H9 (cell line): ENCODE results near the gene DNHD1. TPM values are rescaled to one million over a fixed set of nuclear protein-coding genes. Genes with fewer than 3 reads are reported as not detected.

Experiments
- DNase-seq: peaks from one replicate; pipeline ENCODE4 v3.0.0-alpha.2; 2017
- H2AFZ ChIP-seq: one replicate; pipeline ENCODE4 v1.6.1; 2013; ENCODE audit warnings: mild to moderate bottlenecking, low read length, control low read depth, moderate library complexity
- H2AK5ac ChIP-seq: 2 replicates; pipeline ENCODE4 v1.6.1; 2013; ENCODE audit warnings: low read length, control low read depth, mixed read lengths; ENCODE audit not compliant: insufficient read length
- H2BK120ac ChIP-seq: one replicate; pipeline ENCODE4 v1.6.1; 2013; ENCODE audit warnings: low read depth, mild to moderate bottlenecking, low read length, control low read depth, inconsistent platforms; ENCODE audit not compliant: poor library complexity, severe bottlenecking
- H2BK12ac ChIP-seq: 2 replicates; pipeline ENCODE4 v1.6.1; 2013; ENCODE audit warnings: low read length, control low read depth, mixed read lengths, low read depth; ENCODE audit not compliant: insufficient read length
- H2BK15ac ChIP-seq: 2 replicates; pipeline ENCODE4 v1.6.1; 2013; ENCODE audit warnings: low read depth, low read length, control low read depth
- H2BK20ac ChIP-seq: one replicate; pipeline ENCODE4 v1.6.1; 2013; ENCODE audit warnings: low read depth, mild to moderate bottlenecking, low read length, control low read depth, inconsistent platforms; ENCODE audit not compliant: poor library complexity, severe bottlenecking
- H2BK5ac ChIP-seq: 2 replicates; pipeline ENCODE4 v1.6.1; 2013; ENCODE audit warnings: low read length, control low read depth, mixed read lengths; ENCODE audit not compliant: insufficient read length
- H3K14ac ChIP-seq: 2 replicates; pipeline ENCODE4 v1.6.1; 2013; ENCODE audit warnings: low read length, control low read depth; ENCODE audit not compliant: insufficient read depth
- H3K18ac ChIP-seq: 2 replicates; pipeline ENCODE4 v1.6.1; 2013; ENCODE audit warnings: low read depth, mild to moderate bottlenecking, mixed read lengths, low read length, control low read depth; ENCODE audit not compliant: insufficient read length
- H3K23ac ChIP-seq: 2 replicates; pipeline ENCODE4 v1.6.1; 2013; ENCODE audit warnings: low read length, control low read depth, mixed read lengths, low read depth; ENCODE audit not compliant: insufficient read length
- H3K23me2 ChIP-seq: 2 replicates; pipeline ENCODE4 v1.6.1; 2013; ENCODE audit warnings: low read depth, mild to moderate bottlenecking, mixed read lengths, low read length, control low read depth; ENCODE audit not compliant: insufficient read length, poor library complexity, severe bottlenecking
- H3K27ac ChIP-seq: 2 replicates; pipeline ENCODE4 v1.5.1; 2013; ENCODE audit warnings: low read length, control low read depth, mixed read lengths, low read depth; ENCODE audit not compliant: insufficient read length
- H3K27me3 ChIP-seq: 2 replicates; pipeline ENCODE4 v1.6.1; 2013; ENCODE audit warnings: low read length, control low read depth, inconsistent platforms; ENCODE audit not compliant: insufficient read depth
- H3K4ac ChIP-seq: 2 replicates; pipeline ENCODE4 v1.6.1; 2013; ENCODE audit warnings: low read depth, mild to moderate bottlenecking, control low read depth, inconsistent platforms, low read length, moderate library complexity
- H3K4me1 ChIP-seq: 2 replicates; pipeline ENCODE4 v1.6.1; 2013; ENCODE audit warnings: low read length, control low read depth, inconsistent platforms; ENCODE audit not compliant: insufficient read depth
- H3K4me2 ChIP-seq: 2 replicates; pipeline ENCODE4 v1.6.1; 2013; ENCODE audit warnings: low read length, control low read depth, mixed read lengths; ENCODE audit not compliant: insufficient read length, insufficient read depth
- H3K56ac ChIP-seq: 2 replicates; pipeline ENCODE4 v1.6.1; 2013; ENCODE audit warnings: low read depth, mild to moderate bottlenecking, mixed read lengths, low read length, control low read depth; ENCODE audit not compliant: insufficient read length
- H3K79me1 ChIP-seq: 2 replicates; pipeline ENCODE4 v1.6.1; 2013; ENCODE audit warnings: low read depth, mild to moderate bottlenecking, moderate library complexity, low read length, control low read depth, inconsistent platforms; ENCODE audit not compliant: insufficient read depth, poor library complexity, severe bottlenecking
- H3K79me2 ChIP-seq: 2 replicates; pipeline ENCODE4 v1.6.1; 2013; ENCODE audit warnings: low read length, control low read depth, inconsistent platforms; ENCODE audit not compliant: insufficient read depth
- H3K9ac ChIP-seq: 2 replicates; pipeline ENCODE4 v1.6.1; 2013; ENCODE audit warnings: low read length, control low read depth, mixed read lengths; ENCODE audit not compliant: insufficient read length; ENCODE audit errors: extremely low read depth
- H3K9me3 ChIP-seq: one replicate; pipeline ENCODE4 v1.6.1; 2013; ENCODE audit warnings: low read depth, low read length, inconsistent platforms; ENCODE audit not compliant: control insufficient read depth
- H3T11ph ChIP-seq: one replicate; pipeline ENCODE4 v1.6.1; 2013; ENCODE audit warnings: mild to moderate bottlenecking, low read length, control low read depth, inconsistent platforms
- H4K20me1 ChIP-seq: one replicate; pipeline ENCODE4 v1.6.1; 2013; ENCODE audit not compliant: control insufficient read depth, insufficient read length, insufficient read depth
- H4K5ac ChIP-seq: 2 replicates; pipeline ENCODE4 v1.6.1; 2013; ENCODE audit warnings: low read depth, mild to moderate bottlenecking, mixed read lengths, low read length, control low read depth; ENCODE audit not compliant: insufficient read length
- H4K8ac ChIP-seq: replicated peaks from 2 replicates; pipeline ENCODE4 v1.6.1; 2013; ENCODE audit warnings: low read length, control low read depth, mixed read lengths, low read depth; ENCODE audit not compliant: insufficient read length
- H4K91ac ChIP-seq: 2 replicates; pipeline ENCODE4 v1.6.1; 2013; ENCODE audit warnings: low read depth, mild to moderate bottlenecking, moderate library complexity, mixed read lengths, low read length, control low read depth; ENCODE audit not compliant: insufficient read length
- H3K27ac Mint-ChIP-seq, 3 experiments: 2 replicates in 2 of 3; 3 replicates in 1 of 3; pipeline ENCODE4 v1.8.0; 2020 to 2021; ENCODE audit warnings: mixed read lengths in 3 of 3, mild to moderate bottlenecking in 1 of 3, moderate library complexity in 1 of 3
- H3K27me3 Mint-ChIP-seq: 2 replicates; pipeline ENCODE4 v1.8.0; 2021; ENCODE audit warnings: low read depth, mild to moderate bottlenecking, moderate library complexity, mixed read lengths
- H3K36me3 Mint-ChIP-seq, 3 experiments: 2 replicates in 2 of 3; 3 replicates in 1 of 3; pipeline ENCODE4 v1.8.0; 2020 to 2021; ENCODE audit warnings: low read depth in 3 of 3, mixed read lengths in 3 of 3; ENCODE audit not compliant: insufficient read depth in 1 of 3
- H3K4me1 Mint-ChIP-seq, 2 experiments: 2 replicates each; pipeline ENCODE4 v1.8.0; 2020; ENCODE audit warnings: mixed read lengths in 2 of 2
- H3K4me3 Mint-ChIP-seq, 2 experiments: 2 replicates in 1 of 2; 3 replicates in 1 of 2; pipeline ENCODE4 v1.8.0; 2020 to 2021; ENCODE audit warnings: mild to moderate bottlenecking in 2 of 2, mixed read lengths in 2 of 2, moderate library complexity in 1 of 2
- H3K9me3 Mint-ChIP-seq, 2 experiments: 2 replicates in 1 of 2; 3 replicates in 1 of 2; pipeline ENCODE4 v1.8.0; 2020; ENCODE audit warnings: mild to moderate bottlenecking in 2 of 2, mixed read lengths in 2 of 2, moderate library complexity in 1 of 2
- CTCF ChIP-seq: fragments of 200-600 bp; sonication (generic); conservative IDR thresholded peaks from 3 replicates; pipeline ENCODE4 v1.8.0; 2021; ENCODE audit warnings: antibody characterized with exemption, mild to moderate bottlenecking
- WGBS: extraction: QIAGEN DNeasy Blood & Tissue Kit; methylation state at CpG from one replicate; pipeline ENCODE4 v1.1.7; 2013; ENCODE audit warnings: missing lambda C conversion rate, low lambda C conversion rate, mixed read lengths; ENCODE audit not compliant: insufficient read length; ENCODE audit errors: extremely low coverage; 5-methylcytosine and 5-hydroxymethylcytosine counted together
- total RNA-seq: library from RNA; stranded (reverse); gene quantifications from 2 replicates; pipeline ENCODE4 v1.2.1, GENCODE V29; 2021

Gene DNHD1
- total RNA-seq, 1 experiment from 2014 or later: 3.5 TPM

DNA sequence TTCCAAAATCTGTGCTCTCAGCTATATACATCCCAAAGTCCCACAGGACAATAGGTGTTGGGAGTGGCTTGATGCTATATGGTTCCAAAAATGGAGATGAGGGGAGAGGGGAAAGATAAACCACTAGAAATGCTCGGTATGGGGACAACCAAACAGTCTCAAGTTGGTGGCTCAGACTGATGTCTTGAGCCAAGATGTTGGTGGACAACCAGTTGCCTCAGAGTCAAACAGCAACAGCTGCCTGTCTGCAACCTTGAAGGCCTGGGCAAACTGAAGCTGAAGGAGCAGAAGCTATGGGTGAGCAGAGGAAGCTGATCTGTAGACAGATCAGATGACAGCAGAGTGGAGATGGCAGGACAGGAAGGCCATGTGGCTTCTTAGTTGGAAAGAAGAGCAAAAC, 102.4 kb downstream of the DNHD1 start:
- TF ChIP-seq CTCF: no peak
- H3K79me2 ChIP-seq: peaks cover 7% of the 10 kb centered on the region; the same call in 1 of the 2 replicates

More for the DNA sequence above, 102.4 kb downstream of the DNHD1 start:
- Histone ChIP-seq H3K27ac (no peak overlapping the region), H3K4me1 (peaks cover 3% of the 10 kb centered on the region; the same call in 1 of the 2 replicates), H3K9me3 (no peaks in the 10 kb centered on the region), H4K5ac (no peak overlapping the region), H2BK120ac (no peak overlapping the region), H3K56ac (no peak overlapping the region), H3K18ac (no peak overlapping the region), H3K4me2 (no peak overlapping the region), H3K4ac (no peak overlapping the region), H2AFZ (no peak overlapping the region), H3K23ac (no peak overlapping the region), H2BK5ac (no peak overlapping the region), H2AK5ac (no peak overlapping the region), H2BK12ac (no peak overlapping the region), H3K9ac (no peak overlapping the region), H4K20me1 (no peaks in the 10 kb centered on the region), H3K14ac (no peak overlapping the region), H2BK15ac (no peak overlapping the region), H4K8ac (no peak overlapping the region), H4K91ac (no peak overlapping the region), H3K23me2 (peaks cover 13% of the 10 kb centered on the region), H2BK20ac (no peak overlapping the region), H3K27me3 (no peaks in the 10 kb centered on the region), H3T11ph (no peak overlapping the region), H3K79me1 (no peaks in the 10 kb centered on the region)
- Mint-ChIP-seq H3K27ac (no peak overlapping the region), H3K4me3 (no peak overlapping the region), H3K9me3 (no peaks in the 10 kb centered on the region), H3K27me3 (no peaks in the 10 kb centered on the region), H3K4me1 (peaks cover 0 to 2% of the 10 kb centered on the region in 2 experiments; a peak in 2 of 4 replicates), H3K36me3 (peaks cover 6 to 44% (median 25%) of the 10 kb centered on the region in 3 experiments; a peak in 6 of 7 replicates)
- no CpG with 5 or more reads among the region's 1 CpG for WGBS
- DNase-seq: no peak
